Caki2 (cell line): Measurements from ENCODE around the gene OSCP1. TPM values are rescaled to one million over a fixed set of nuclear protein-coding genes. Genes with fewer than 3 reads are reported as not detected.
"Not testable (repeated sequence)": the region's sequence is repeated elsewhere in the genome, so short reads cannot be mapped to it uniquely, and the experiment has no call there.

Experiments used
- DNase-seq: peaks from one replicate; pipeline ENCODE4 v3.0.0-alpha.2; 2015; ENCODE audit warnings: low read depth
- in situ Hi-C: cut with HindIII; loops from 2 replicates; pipeline ENCODE4 v1.10.0; 2016; ENCODE audit warnings: low sequenced_read_pairs, low pct_unique_long_range_greater_than_20kb, mixed read lengths
- total RNA-seq: library from RNA; depleted of rRNA; stranded (reverse); fragments of >200 nt; shearing (Covaris generic); gene quantifications from 2 replicates; pipeline ENCODE4 v1.2.3, GENCODE V29; 2014; ENCODE audit warnings: low replicate concordance; rRNA removed

The OSCP1 gene
- total RNA-seq = 9.1 and 16.9 TPM in 2 replicates

GRCh38 chr1:36450270-36450918 is at the start of gene OSCP1:
Gene OSCP1 (minus strand): TSS chr1:36450451. CDS start chr1:36450369, 82 bp downstream.
- in situ Hi-C loops = no loop called here
- peak; percentile 93 for DNase-seq

GRCh38 chr1:36497207-36497606 is 47.0 kb upstream of the OSCP1 start:
- in situ Hi-C loops = no loop called here

GRCh38 chr1:36494971-36495370 is 44.7 kb upstream of the OSCP1 start:
- DNase-seq = no peak
- in situ Hi-C loops = no loop called here

More at GRCh38 chr1:36497207-36497606, 47.0 kb upstream of the OSCP1 start:
- no peak for DNase-seq

GRCh38 chr1:36493524-36493923 is 43.3 kb upstream of the OSCP1 start:
- DNase-seq = no peak
- in situ Hi-C loops = no loop called here

- in situ Hi-C loops = no loop called here
- DNase-seq = no peak
These were observed 42.2 kb upstream of the OSCP1 start for GRCh38 chr1:36492491-36492890.

GRCh38 chr1:36489258-36490051 is 39.2 kb upstream of the OSCP1 start:
- in situ Hi-C loops, DNase-seq: not testable (repeated sequence)

- DNase-seq = no peak
These were observed 37.7 kb upstream of the OSCP1 start for GRCh38 chr1:36487906-36488305.

GRCh38 chr1:36487336-36487725 is 37.1 kb upstream of the OSCP1 start:
- in situ Hi-C loops, DNase-seq: not testable (repeated sequence)

More at GRCh38 chr1:36487906-36488305, 37.7 kb upstream of the OSCP1 start:
- in situ Hi-C loops = no loop called here

- DNase-seq = no peak
- in situ Hi-C loops = no loop called here
These were observed 36.4 kb upstream of the OSCP1 start for GRCh38 chr1:36486439-36487335.

- DNase-seq = no peak
- in situ Hi-C loops = no loop called here
These were observed 35.8 kb upstream of the OSCP1 start for GRCh38 chr1:36486093-36486438.

GRCh38 chr1:36484099-36484498 is 33.8 kb upstream of the OSCP1 start:
- in situ Hi-C loops = no loop called here
- no peak for DNase-seq

GRCh38 chr1:36482724-36483388 is 32.6 kb upstream of the OSCP1 start, which contains the start of gene CSF3R:
Gene CSF3R (minus strand): TSS chr1:36482913. CDS start chr1:36479496, 3,417 bp downstream.
- no peak for DNase-seq
- in situ Hi-C loops = no loop called here

- no peak for DNase-seq
- in situ Hi-C loops = no loop called here
These were observed 31.8 kb upstream of the OSCP1 start for GRCh38 chr1:36481771-36482723.

- in situ Hi-C loops = no loop called here
- no peak for DNase-seq
These were observed 30.8 kb upstream of the OSCP1 start for GRCh38 chr1:36481091-36481490.

- no peak for DNase-seq
- in situ Hi-C loops = no loop called here
These were observed 29.9 kb upstream of the OSCP1 start for GRCh38 chr1:36480161-36480560.

- no peak for DNase-seq
- in situ Hi-C loops = no loop called here
These were observed 29.3 kb upstream of the OSCP1 start for GRCh38 chr1:36479505-36480051.

GRCh38 chr1:36477615-36478014 is 27.4 kb upstream of the OSCP1 start:
- in situ Hi-C loops, DNase-seq: not testable (repeated sequence)
